ENCODE results near the gene SERPINB7.

DNA sequence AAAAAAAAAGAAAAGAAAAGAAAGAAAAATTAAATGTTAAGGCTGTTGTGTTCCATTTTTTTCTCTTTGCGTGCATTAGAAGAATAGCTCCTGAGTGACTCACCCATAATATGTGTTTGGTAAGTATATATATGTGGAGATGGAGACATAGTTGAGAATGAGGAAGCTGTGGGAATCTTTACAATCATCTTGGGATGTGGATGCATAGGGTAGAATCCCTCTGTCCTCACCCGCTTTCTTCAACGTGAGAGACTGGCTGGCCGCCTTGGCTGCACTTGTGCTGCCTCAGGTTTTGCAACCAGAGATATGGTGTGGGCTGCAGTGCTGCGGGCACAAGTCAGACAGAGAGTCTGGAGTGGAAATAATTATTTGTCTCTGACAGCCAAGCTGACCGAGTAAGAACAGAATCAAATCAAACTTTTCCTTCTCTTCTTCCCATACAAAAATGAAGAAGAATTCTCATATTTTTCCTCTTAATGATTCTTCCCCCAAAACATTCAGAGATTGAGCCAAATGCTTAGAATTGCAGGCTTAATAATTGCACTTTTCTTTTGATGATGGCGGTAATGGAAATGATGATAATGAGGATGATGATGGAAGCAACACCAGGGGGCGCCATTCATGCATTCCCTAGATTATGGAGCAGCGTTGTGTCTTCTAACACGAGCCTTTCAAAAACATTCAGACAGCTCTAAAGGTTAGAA is 48.5 kb downstream of the SERPINB7 start:
- TF ChIP-seq, protein P1, sequence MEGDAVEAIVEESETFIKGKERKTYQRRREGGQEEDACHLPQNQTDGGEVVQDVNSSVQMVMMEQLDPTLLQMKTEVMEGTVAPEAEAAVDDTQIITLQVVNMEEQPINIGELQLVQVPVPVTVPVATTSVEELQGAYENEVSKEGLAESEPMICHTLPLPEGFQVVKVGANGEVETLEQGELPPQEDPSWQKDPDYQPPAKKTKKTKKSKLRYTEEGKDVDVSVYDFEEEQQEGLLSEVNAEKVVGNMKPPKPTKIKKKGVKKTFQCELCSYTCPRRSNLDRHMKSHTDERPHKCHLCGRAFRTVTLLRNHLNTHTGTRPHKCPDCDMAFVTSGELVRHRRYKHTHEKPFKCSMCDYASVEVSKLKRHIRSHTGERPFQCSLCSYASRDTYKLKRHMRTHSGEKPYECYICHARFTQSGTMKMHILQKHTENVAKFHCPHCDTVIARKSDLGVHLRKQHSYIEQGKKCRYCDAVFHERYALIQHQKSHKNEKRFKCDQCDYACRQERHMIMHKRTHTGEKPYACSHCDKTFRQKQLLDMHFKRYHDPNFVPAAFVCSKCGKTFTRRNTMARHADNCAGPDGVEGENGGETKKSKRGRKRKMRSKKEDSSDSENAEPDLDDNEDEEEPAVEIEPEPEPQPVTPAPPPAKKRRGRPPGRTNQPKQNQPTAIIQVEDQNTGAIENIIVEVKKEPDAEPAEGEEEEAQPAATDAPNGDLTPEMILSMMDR (IDR thresholded peaks at IDR 0.05 in 8 of 11, conservative IDR thresholded peaks at IDR 0.05 in 3 of 11): peak in 6 of 11 experiments; percentile 12 to 53 (median 26)
- TF ChIP-seq POLR2A (IDR thresholded peaks at IDR 0.05) (no peak), POLR2AphosphoS5 (IDR thresholded peaks at IDR 0.05) (no peak)

Measured in spleen (tissue), 7 donors.